CD14-positive monocyte (primary cell): ENCODE data around the gene LGALSL. TPM values are rescaled to one million over a fixed set of nuclear protein-coding genes. Genes with fewer than 3 reads are reported as not detected.

Experiments
- DNase-seq, 3 donors: peaks; one replicate each; pipeline ENCODE4 v3.0.0-alpha.2; 2011 to 2022
- H2AFZ ChIP-seq: 2 replicates; pipeline ENCODE4 v1.6.0; 2012; ENCODE audit warnings: mild to moderate bottlenecking, low read depth, low read length, inconsistent platforms; ENCODE audit not compliant: insufficient read depth, poor library complexity, severe bottlenecking
- H3K27ac ChIP-seq, 2 donors: 1 replicate in 1 of 2; 2 replicates in 1 of 2; pipeline ENCODE4 v1.5.1; 2012 to 2013; ENCODE audit warnings: low read length in 2 of 2, control low read depth in 1 of 2, inconsistent platforms in 1 of 2, low read depth in 1 of 2, mild to moderate bottlenecking in 1 of 2
- H3K27me3 ChIP-seq, 2 donors: one replicate each; pipeline versions ENCODE4 v1.6.0 to v1.6.1; 2011 to 2013; ENCODE audit warnings: low read length in 2 of 2; ENCODE audit not compliant: control insufficient read depth in 2 of 2, insufficient read depth in 2 of 2
- H3K36me3 ChIP-seq, 2 donors: replicated peaks in 1 of 2; 1 replicate in 1 of 2; 2 replicates in 1 of 2; pipeline versions ENCODE4 v1.5.1 to v1.6.1; 2012 to 2013; ENCODE audit warnings: low read length in 2 of 2, control low read depth in 1 of 2, inconsistent platforms in 1 of 2, mild to moderate bottlenecking in 1 of 2; ENCODE audit not compliant: insufficient read depth in 2 of 2, control insufficient read depth in 1 of 2
- H3K4me1 ChIP-seq, 2 donors: 1 replicate in 1 of 2; 2 replicates in 1 of 2; pipeline versions ENCODE4 v1.5.1 to v1.6.1; 2012 to 2013; ENCODE audit warnings: low read length in 2 of 2, control low read depth in 1 of 2, inconsistent platforms in 1 of 2, mild to moderate bottlenecking in 1 of 2, moderate library complexity in 1 of 2; ENCODE audit not compliant: insufficient read depth in 2 of 2, control insufficient read depth in 1 of 2
- H3K4me2 ChIP-seq: replicated peaks from 2 replicates; pipeline ENCODE3; 2012; ENCODE audit warnings: low read length, moderate library complexity, mild to moderate bottlenecking; ENCODE audit not compliant: poor library complexity, severe bottlenecking; ENCODE audit errors: extremely low read depth
- H3K4me3 ChIP-seq, 3 experiments: fragments of 200-600 bp in 1 of 3; sonication (generic) in 1 of 3; replicated peaks in 1 of 3; 1 replicate in 2 of 3; 2 replicates in 1 of 3; pipeline ENCODE4 v1.5.1; 2011 to 2013; ENCODE audit warnings: low read length in 3 of 3, mild to moderate bottlenecking in 3 of 3, control low read depth in 2 of 3, low read depth in 2 of 3, inconsistent platforms in 1 of 3, moderate library complexity in 1 of 3
- H3K79me2 ChIP-seq: 2 replicates; pipeline ENCODE4 v1.6.0; 2012; ENCODE audit warnings: mild to moderate bottlenecking, control low read depth, inconsistent platforms, low read length, moderate library complexity; ENCODE audit not compliant: insufficient read depth
- H3K9ac ChIP-seq: 2 replicates; pipeline ENCODE4 v1.6.0; 2017; ENCODE audit warnings: low read length, mild to moderate bottlenecking; ENCODE audit not compliant: insufficient read depth, poor library complexity, severe bottlenecking
- H3K9me3 ChIP-seq, 2 donors: replicated peaks in 1 of 2; 1 replicate in 1 of 2; 2 replicates in 1 of 2; pipeline versions ENCODE4 v1.5.1 to v1.6.1; 2012 to 2013; ENCODE audit warnings: low read length in 2 of 2, control low read depth in 1 of 2; ENCODE audit not compliant: control insufficient read depth in 1 of 2, insufficient read depth in 1 of 2
- H4K20me1 ChIP-seq: 2 replicates; pipeline ENCODE4 v1.6.0; 2012; ENCODE audit warnings: mild to moderate bottlenecking, low read length, control low read depth, moderate library complexity; ENCODE audit not compliant: insufficient read depth
- H3K27ac Mint-ChIP-seq, 7 donors: one replicate each; pipeline ENCODE4 v1.8.0; 2020; ENCODE audit warnings: mild to moderate bottlenecking in 7 of 7, mixed read lengths in 7 of 7, moderate library complexity in 6 of 7, inconsistent platforms in 2 of 7
- H3K27me3 Mint-ChIP-seq, 3 donors: one replicate each; pipeline ENCODE4 v1.8.0; 2021 to 2022; ENCODE audit warnings: low read depth in 3 of 3, mild to moderate bottlenecking in 3 of 3, mixed read lengths in 3 of 3, moderate library complexity in 3 of 3, inconsistent platforms in 1 of 3
- H3K36me3 Mint-ChIP-seq, 2 donors: one replicate each; pipeline ENCODE4 v1.8.0; 2020; ENCODE audit warnings: mixed read lengths in 2 of 2, inconsistent platforms in 1 of 2, mild to moderate bottlenecking in 1 of 2
- H3K4me1 Mint-ChIP-seq: one replicate; pipeline ENCODE4 v1.8.0; 2020; ENCODE audit warnings: mild to moderate bottlenecking, mixed read lengths
- H3K4me3 Mint-ChIP-seq, 2 donors: one replicate each; pipeline ENCODE4 v1.8.0; 2020; ENCODE audit warnings: mild to moderate bottlenecking in 2 of 2, mixed read lengths in 2 of 2, moderate library complexity in 1 of 2
- H3K9me3 Mint-ChIP-seq, 7 donors: one replicate each; pipeline ENCODE4 v1.8.0; 2020 to 2022; ENCODE audit warnings: mixed read lengths in 7 of 7, mild to moderate bottlenecking in 6 of 7, moderate library complexity in 6 of 7, inconsistent platforms in 2 of 7
- CTCF ChIP-seq: fragments of 200-600 bp; IDR thresholded peaks from one replicate; pipeline ENCODE4 v1.8.0; 2022; ENCODE audit warnings: antibody characterized with exemption, mild to moderate bottlenecking
- WGBS: methylation state at CpG from one replicate; pipeline ENCODE4 v1.1.5; 2013; ENCODE audit warnings: missing lambda C conversion rate; ENCODE audit not compliant: insufficient coverage; 5-methylcytosine and 5-hydroxymethylcytosine counted together
- intact Hi-C, 2 donors: fragments of 100-400 bp; cut with micrococcal nuclease; formaldehyde crosslinking; loops; one replicate each; pipeline versions ENCODE4 v1.15.0 to v1.15.1; 2023
- polyA plus RNA-seq, 3 donors: library from polyadenylated mRNA; depleted of rRNA in 1 of 3; unstranded in 2 of 3; stranded (reverse) in 1 of 3; fragments of 300-500 nt in 2 of 3; fragments of >200 nt in 1 of 3; fragmentation: Illumina TruSeq in 2 of 3; gene quantifications; 1 replicate in 2 of 3; 2 replicates in 1 of 3; pipeline ENCODE4 v1.2.3, GENCODE V29; 2012 to 2021

LGALSL gene
- polyA plus RNA-seq, 3 donors = 0.04 to 0.30 (median 0.22) TPM

- no CpG with 5 or more reads among the region's 3 CpGs for WGBS
- no peak for TF ChIP-seq CTCF
- no peaks in the 10 kb centered on the region for H3K9me3 ChIP-seq
- intact Hi-C loops = no loop called here
- no peak overlapping the region for H3K9ac ChIP-seq
- Mint-ChIP-seq H3K36me3 (no peaks in the 10 kb centered on the region), H3K9me3 (peaks cover 0 to 2% (median 0%) of the 10 kb centered on the region in 7 donors), H3K27ac (peak overlapping the region in 1 of 7 donors; percentile 41), H3K4me3 (no peak overlapping the region), H3K4me1 (peaks cover 7% of the 10 kb centered on the region), H3K27me3 (peaks cover 0 to 4% (median 3%) of the 10 kb centered on the region in 3 donors)
- H3K27me3 ChIP-seq = no peaks in the 10 kb centered on the region
- no peak overlapping the region for H3K4me2 ChIP-seq
- no peak overlapping the region for H3K4me3 ChIP-seq
- H2AFZ ChIP-seq = no peak overlapping the region
- no peaks in the 10 kb centered on the region for H3K79me2 ChIP-seq
- no peaks in the 10 kb centered on the region for H3K36me3 ChIP-seq
- H3K4me1 ChIP-seq = peaks cover under 1 to 6% of the 10 kb centered on the region in 2 donors
- no peak overlapping the region for H3K27ac ChIP-seq
- H4K20me1 ChIP-seq = no peaks in the 10 kb centered on the region
- no peak for DNase-seq
These were observed 8.2 kb downstream of the LGALSL start for GRCh38 chr2:64462171-64462570.

GRCh38 chr2:64462940-64463700, 9.2 kb downstream of the LGALSL start:
- no peak for TF ChIP-seq CTCF
- WGBS = 63% methylated on average over 3 of the region's 5 CpGs

More at GRCh38 chr2:64462940-64463700, 9.2 kb downstream of the LGALSL start:
- Histone ChIP-seq H3K36me3 (no peaks in the 10 kb centered on the region), H3K27me3 (no peaks in the 10 kb centered on the region), H3K9me3 (no peaks in the 10 kb centered on the region), H3K4me2 (no peak overlapping the region), H2AFZ (no peak overlapping the region), H4K20me1 (no peaks in the 10 kb centered on the region), H3K4me1 (peaks cover 9 to 15% of the 10 kb centered on the region in 2 donors), H3K9ac (no peak overlapping the region), H3K27ac (no peak overlapping the region), H3K4me3 (no peak overlapping the region), H3K79me2 (no peaks in the 10 kb centered on the region)
- peaks cover 2 to 3% (median 2%) of the 10 kb centered on the region in 3 donors for H3K27me3 Mint-ChIP-seq
- H3K4me1 Mint-ChIP-seq = peaks cover 17% of the 10 kb centered on the region
- intact Hi-C loops = no loop called here
- no peaks in the 10 kb centered on the region for H3K36me3 Mint-ChIP-seq
- no peaks in the 10 kb centered on the region for H3K9me3 Mint-ChIP-seq
- no peak overlapping the region for H3K27ac Mint-ChIP-seq
- no peak overlapping the region for H3K4me3 Mint-ChIP-seq
- no peak for DNase-seq
